Activated CD8-positive, alpha-beta T cell treated with anti-CD3 and anti-CD28 coated beads, Interleukin-2, amount 10 ng/mL, durations not matched to agents 7 days and 5 days (primary cell): ENCODE measurements around the gene ZNF319. TPM values are rescaled to one million over a fixed set of nuclear protein-coding genes. Genes with fewer than 3 reads are reported as not detected.

Experiments
- ATAC-seq: fragments of 150-1000 bp; cut with Tn5 transposase; one replicate; pipeline ENCODE4 v1.10.0; 2021; ENCODE audit warnings: moderate library complexity
- CTCF ChIA-PET: fragments of 350-600 bp; sonication (Branson Sonifier 250); formaldehyde crosslinking; loops from one replicate; lab custom pipeline; 2021; ENCODE audit warnings: antibody characterized with exemption; lab: Charles Lee
- POLR2A ChIA-PET: fragments of 350-600 bp; sonication (Branson Sonifier 250); formaldehyde crosslinking; loops from one replicate; lab custom pipeline; 2021; ENCODE audit warnings: antibody characterized with exemption; lab: Charles Lee
- DNase-seq: peaks from one replicate; pipeline ENCODE4 v3.0.0-alpha.2; 2020
- H3K27ac Mint-ChIP-seq: one replicate; pipeline ENCODE4 v1.8.0; 2021; ENCODE audit warnings: mild to moderate bottlenecking, mixed read lengths
- H3K27me3 Mint-ChIP-seq: one replicate; pipeline ENCODE4 v1.8.0; 2021; ENCODE audit warnings: low read depth, mixed read lengths
- H3K36me3 Mint-ChIP-seq: one replicate; pipeline ENCODE4 v1.8.0; 2021; ENCODE audit warnings: low read depth, mixed read lengths
- H3K4me1 Mint-ChIP-seq: one replicate; pipeline ENCODE4 v1.8.0; 2021; ENCODE audit warnings: low read depth, mixed read lengths
- H3K4me3 Mint-ChIP-seq: one replicate; pipeline ENCODE4 v1.8.0; 2021; ENCODE audit warnings: mild to moderate bottlenecking, mixed read lengths
- H3K9me3 Mint-ChIP-seq: one replicate; pipeline ENCODE4 v1.8.0; 2022; ENCODE audit warnings: mixed read lengths; ENCODE audit not compliant: insufficient read depth
- total RNA-seq, 2 experiments: library from RNA; stranded (reverse); gene quantifications; one replicate each; pipeline ENCODE4 v1.2.3, GENCODE V29; 2021

Gene ZNF319
- total RNA-seq, 2 experiments from 2014 or later = 16.6 to 17.0 TPM

DNA sequence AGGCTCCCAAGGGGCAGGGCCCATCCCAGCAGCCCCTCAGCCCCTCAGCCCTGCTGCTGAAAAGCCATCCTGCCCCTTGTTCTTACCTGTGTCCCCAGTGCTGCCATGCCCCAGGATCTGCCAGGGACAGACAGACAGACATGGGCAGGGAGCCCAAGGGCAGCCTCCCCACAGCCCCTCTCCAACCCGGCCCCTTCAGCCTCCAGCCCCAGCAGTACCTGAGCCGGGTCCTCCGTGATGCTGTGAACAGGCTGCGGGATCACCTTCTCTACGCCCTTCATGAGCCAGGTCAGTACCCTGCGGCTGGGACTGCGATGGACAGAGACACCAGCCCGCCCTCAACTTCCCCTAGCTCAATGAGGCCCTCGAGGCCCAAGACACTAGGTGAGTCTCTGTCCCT lies 37.7 kb downstream of the ZNF319 start:
- no peaks in the 10 kb centered on the region for H3K9me3 Mint-ChIP-seq
- POLR2A ChIA-PET = no interaction called here
- H3K4me1 Mint-ChIP-seq = no peaks in the 10 kb centered on the region
- no peak overlapping the region for H3K4me3 Mint-ChIP-seq
- ATAC-seq (no peak), DNase-seq (no peak)
- no peak overlapping the region for H3K27ac Mint-ChIP-seq
- no peaks in the 10 kb centered on the region for H3K36me3 Mint-ChIP-seq
- CTCF ChIA-PET = no interaction called here
- H3K27me3 Mint-ChIP-seq = no peaks in the 10 kb centered on the region

DNA sequence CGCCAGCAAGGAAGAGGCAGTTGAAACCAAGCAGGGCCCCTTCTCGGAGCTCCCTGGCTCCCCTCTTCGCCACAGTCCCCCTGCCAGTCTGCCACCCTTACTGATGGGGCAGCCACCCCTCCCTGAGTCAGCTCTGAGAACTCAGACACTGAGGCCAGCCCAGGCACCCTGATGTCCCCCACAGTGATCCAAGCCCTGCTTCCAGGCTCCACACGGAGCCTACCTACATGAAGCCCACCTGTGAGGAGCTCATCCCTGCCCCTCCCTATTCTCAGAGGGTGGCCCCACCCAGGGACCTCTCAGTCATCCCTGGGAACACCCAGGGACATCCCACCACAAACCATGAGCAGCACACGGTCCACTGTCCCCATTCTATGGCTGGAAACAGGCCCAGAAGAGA lies 38.4 kb downstream of the ZNF319 start:
- H3K4me3 Mint-ChIP-seq = no peak overlapping the region
- no peaks in the 10 kb centered on the region for H3K36me3 Mint-ChIP-seq
- no peaks in the 10 kb centered on the region for H3K27me3 Mint-ChIP-seq
- H3K4me1 Mint-ChIP-seq = no peaks in the 10 kb centered on the region
- H3K27ac Mint-ChIP-seq = no peak overlapping the region
- H3K9me3 Mint-ChIP-seq = no peaks in the 10 kb centered on the region
- DNase-seq (no peak), ATAC-seq (no peak)
- POLR2A ChIA-PET = no interaction called here
- CTCF ChIA-PET = no interaction called here

DNA sequence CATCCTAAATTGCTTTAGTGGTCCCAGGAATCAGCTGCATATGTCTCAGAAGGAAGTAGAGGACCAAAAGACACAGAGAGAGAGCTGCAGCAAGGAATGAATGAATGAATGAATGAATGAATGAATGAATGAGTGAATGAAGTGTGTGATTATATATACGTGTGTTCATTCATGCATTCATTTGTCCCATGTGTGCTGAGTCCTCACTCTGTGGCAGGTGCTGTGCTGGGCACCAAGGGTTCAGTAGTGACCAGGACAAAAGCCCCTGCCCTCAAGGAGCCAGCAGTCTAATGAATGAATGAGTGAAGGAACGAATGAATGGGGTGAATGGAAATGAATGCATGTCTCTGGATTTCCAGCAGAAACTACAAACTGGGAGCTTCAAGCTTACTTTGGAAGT lies 38.9 kb downstream of the ZNF319 start:
- no peak for DNase-seq
- ChIA-PET POLR2A (no interaction called here), CTCF (no interaction called here)
- Mint-ChIP-seq H3K4me1 (no peaks in the 10 kb centered on the region), H3K36me3 (no peaks in the 10 kb centered on the region), H3K9me3 (no peaks in the 10 kb centered on the region), H3K27ac (no peak overlapping the region), H3K27me3 (no peaks in the 10 kb centered on the region), H3K4me3 (no peak overlapping the region)
- ATAC-seq = no peak

DNA sequence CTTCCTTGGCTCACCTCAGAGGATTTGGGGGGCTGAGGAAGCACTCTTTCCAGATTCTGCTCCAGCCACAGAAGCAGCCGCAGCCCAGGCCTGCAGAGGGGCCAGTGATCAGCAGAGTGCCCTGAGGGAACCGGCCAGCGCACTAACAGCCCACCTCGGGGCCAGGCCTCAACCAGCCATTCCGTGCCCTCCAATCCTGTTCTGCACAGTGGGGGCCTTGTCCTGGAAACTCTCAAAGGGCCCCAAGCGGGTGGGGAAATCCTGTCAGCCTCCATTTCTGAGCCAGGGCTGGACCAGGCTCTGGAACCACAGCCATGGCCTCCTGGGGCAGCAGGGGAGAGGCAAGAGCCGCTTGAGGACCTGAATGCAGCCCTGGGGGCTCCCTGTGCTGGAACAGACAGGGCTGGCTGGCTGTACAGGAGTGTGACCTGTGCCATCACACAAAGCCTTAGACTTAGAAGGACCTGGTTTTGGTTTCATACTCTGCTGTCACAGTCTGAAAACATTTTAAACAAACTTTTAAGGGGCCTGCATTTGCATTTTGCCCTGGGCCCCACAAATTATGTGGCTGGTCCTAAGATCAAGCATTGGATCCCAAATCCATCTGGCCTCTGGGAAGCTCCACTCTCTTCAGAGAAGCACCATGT lies 39.5 kb downstream of the ZNF319 start:
- no peak overlapping the region for H3K27ac Mint-ChIP-seq
- CTCF ChIA-PET = no interaction called here
- DNase-seq = no peak

DNA sequence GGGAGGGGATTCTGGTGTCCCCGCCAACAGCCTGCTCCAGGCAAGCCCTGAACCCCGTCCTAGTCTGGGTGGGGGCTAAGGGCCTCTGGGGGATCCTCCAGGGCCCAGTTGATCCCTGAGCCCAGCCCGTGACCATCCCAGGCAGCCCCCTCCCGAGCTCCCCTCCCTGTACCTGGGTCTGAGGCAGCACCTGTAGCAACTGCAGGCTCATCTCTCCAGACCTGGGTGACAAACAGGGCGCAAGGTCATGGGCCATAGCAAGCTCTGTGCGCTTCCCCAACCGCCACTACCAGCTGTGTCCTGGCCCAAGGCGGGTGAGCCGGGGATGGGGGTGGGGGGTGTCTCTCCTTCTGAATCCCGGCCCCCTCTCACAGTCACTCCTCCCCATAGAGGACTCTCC lies 40.2 kb downstream of the ZNF319 start:
- Mint-ChIP-seq H3K27me3 (no peaks in the 10 kb centered on the region), H3K27ac (no peak overlapping the region), H3K9me3 (no peaks in the 10 kb centered on the region), H3K36me3 (no peaks in the 10 kb centered on the region), H3K4me3 (no peak overlapping the region), H3K4me1 (no peaks in the 10 kb centered on the region)
- ATAC-seq (no peak), DNase-seq (no peak)
- CTCF ChIA-PET = no interaction called here
- POLR2A ChIA-PET = no interaction called here

More for the DNA sequence above, 39.5 kb downstream of the ZNF319 start:
- Mint-ChIP-seq H3K9me3 (no peaks in the 10 kb centered on the region), H3K27me3 (no peaks in the 10 kb centered on the region), H3K4me3 (no peak overlapping the region), H3K4me1 (no peaks in the 10 kb centered on the region), H3K36me3 (no peaks in the 10 kb centered on the region)
- ATAC-seq = no peak
- POLR2A ChIA-PET = no interaction called here

DNA sequence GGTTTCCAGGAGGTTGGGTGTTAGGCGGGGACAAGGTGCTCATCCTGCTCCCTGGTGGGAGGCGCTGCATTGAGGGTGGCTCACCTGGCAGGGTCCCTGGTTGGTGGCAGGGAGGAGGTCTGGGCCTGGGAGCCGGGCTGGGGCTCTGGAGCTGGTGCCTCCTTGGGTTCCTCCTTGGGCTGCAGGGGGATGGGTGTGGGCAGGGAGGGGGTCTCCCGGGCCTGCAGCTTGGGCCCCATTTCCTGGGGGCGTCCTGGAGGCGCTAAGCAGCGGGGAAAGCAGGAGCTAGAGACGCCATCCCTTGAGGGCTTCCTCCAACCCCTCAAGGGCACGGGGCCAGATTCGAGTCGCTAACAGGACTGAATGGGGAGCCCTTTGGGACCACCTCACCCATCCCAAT lies 40.7 kb downstream of the ZNF319 start:
- no peak for ATAC-seq
- CTCF ChIA-PET = no interaction called here

DNA sequence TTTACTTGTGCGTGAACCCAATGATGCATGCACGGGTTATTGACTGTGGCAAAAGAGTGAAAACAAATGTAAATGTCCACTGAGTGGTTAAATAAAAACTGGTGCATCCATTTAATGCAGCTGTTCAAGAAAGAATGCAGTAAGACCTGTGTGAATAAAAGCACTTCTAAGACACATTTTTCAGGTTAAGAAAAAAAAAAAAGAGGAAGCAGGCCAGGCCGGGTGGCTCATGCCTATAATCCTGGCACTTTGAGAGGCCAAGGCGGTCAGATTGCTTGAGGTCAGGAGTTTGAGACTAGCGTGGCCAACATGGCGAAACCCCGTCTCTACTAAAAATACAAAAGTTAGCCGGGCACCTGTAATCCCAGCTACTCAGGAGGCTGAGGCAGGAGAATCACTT lies 41.4 kb downstream of the ZNF319 start:
- POLR2A ChIA-PET = no interaction called here
- H3K4me1 Mint-ChIP-seq = no peaks in the 10 kb centered on the region
- no peak overlapping the region for H3K27ac Mint-ChIP-seq
- no peaks in the 10 kb centered on the region for H3K36me3 Mint-ChIP-seq
- DNase-seq (no peak), ATAC-seq (no peak)
- no peak overlapping the region for H3K4me3 Mint-ChIP-seq
- no peaks in the 10 kb centered on the region for H3K27me3 Mint-ChIP-seq
- H3K9me3 Mint-ChIP-seq = no peaks in the 10 kb centered on the region
- CTCF ChIA-PET = no interaction called here

More for the DNA sequence above, 40.7 kb downstream of the ZNF319 start:
- no peak for DNase-seq
- Mint-ChIP-seq H3K36me3 (no peaks in the 10 kb centered on the region), H3K27ac (no peak overlapping the region), H3K4me1 (no peaks in the 10 kb centered on the region), H3K27me3 (no peaks in the 10 kb centered on the region), H3K9me3 (no peaks in the 10 kb centered on the region), H3K4me3 (no peak overlapping the region)
- POLR2A ChIA-PET = no interaction called here

DNA sequence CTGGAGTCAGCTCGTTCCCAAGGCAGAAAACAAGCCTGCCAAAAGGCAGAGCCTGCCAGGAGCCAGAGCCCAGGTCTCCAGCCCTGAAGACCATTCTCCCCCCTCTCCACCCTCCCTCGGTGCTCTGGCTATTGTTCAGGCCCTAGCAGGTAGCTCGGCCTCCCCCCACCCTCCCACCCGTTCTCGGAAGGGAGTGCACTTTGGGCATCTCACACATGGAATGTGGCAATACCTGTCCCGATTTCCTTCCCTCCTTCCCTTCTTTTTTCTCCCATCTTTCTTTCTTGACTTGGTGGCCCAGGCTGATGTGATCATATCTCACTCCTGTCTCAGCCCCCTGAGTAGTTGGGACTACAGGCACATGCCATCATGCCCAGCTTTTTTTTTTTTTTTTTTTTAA lies 41.9 kb downstream of the ZNF319 start:
- no peaks in the 10 kb centered on the region for H3K9me3 Mint-ChIP-seq
- ATAC-seq = no peak
- no peaks in the 10 kb centered on the region for H3K27me3 Mint-ChIP-seq
- H3K4me3 Mint-ChIP-seq = no peak overlapping the region
- POLR2A ChIA-PET = no interaction called here
- no peaks in the 10 kb centered on the region for H3K36me3 Mint-ChIP-seq
- no peak overlapping the region for H3K27ac Mint-ChIP-seq
- DNase-seq = no peak
- CTCF ChIA-PET = no interaction called here
- H3K4me1 Mint-ChIP-seq = no peaks in the 10 kb centered on the region

DNA sequence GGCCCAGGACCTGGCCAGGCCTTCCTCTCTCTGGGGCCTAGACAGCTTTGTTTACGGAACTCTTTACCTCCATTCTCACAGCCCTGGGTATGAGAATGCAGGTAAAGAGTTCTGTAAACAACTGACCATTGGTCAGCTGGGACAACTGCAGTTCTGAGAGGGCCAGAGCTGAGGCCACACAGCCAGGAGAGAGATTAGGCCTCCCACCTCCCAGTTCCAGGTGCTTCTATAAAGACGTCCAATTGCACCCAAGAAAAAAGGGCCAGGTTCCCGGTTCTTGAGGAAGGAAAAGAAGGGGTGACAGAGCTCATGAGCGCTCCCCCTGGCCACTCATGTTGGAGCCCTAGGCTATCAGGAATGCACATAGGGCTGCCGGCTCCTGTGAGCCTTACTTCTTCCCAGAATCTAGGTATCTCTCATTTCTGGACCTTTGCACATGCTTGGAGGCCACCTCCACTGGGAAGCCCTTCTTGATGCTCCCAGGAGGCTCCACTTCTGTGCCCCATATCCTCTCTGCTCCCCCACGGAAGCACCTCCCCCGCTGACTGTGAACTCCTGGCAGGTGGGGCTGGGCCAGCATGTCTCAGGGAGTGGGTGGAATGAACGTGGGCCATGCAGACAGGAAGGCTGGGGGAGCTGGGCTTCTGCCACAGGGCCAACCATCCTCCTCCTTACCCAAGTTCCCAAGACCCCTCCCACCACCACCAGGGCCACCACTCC lies 42.6 kb downstream of the ZNF319 start:
- Mint-ChIP-seq H3K4me3 (no peak overlapping the region), H3K4me1 (no peaks in the 10 kb centered on the region), H3K9me3 (no peaks in the 10 kb centered on the region), H3K27ac (no peak overlapping the region), H3K27me3 (no peaks in the 10 kb centered on the region), H3K36me3 (no peaks in the 10 kb centered on the region)
- ATAC-seq = no peak
- POLR2A ChIA-PET = no interaction called here
- CTCF ChIA-PET = no interaction called here
- no peak for DNase-seq

DNA sequence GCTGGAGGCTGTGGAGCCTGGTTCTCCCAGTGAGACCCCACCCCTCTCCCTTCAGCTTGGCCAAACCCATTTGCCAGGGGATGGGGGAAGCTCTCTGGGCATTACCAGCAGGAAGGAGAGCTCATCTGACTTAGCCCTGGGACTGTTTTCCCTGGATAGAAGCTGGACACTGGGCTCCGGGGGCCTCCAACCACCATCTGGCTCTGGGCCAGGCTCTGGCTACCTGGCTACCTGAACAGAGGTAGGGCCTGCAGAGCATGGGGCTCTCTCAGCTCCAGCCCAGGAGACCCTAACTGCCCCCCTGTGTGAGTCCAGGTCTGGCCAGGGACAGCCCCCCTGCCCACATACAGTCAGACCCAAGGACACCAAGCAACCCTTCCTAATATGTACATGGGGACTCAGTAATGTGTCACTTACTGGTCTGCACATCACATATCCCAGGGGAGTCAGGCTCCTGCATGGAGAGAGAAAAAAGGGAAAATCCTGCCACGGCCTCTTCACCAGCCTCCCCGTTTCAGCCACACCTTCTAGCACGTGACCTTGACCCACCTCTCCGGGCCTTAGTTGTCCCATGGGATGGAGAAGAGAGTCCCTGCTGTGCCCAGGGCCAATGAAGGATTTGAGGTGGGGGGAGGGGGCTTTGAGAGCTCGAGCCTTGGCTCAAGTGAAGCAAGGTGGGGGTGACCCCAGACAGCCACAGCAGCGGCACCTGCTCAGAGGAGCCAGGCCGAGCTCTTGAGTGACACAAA lies 43.4 kb downstream of the ZNF319 start:
- ATAC-seq = no peak
- no peaks in the 10 kb centered on the region for H3K4me1 Mint-ChIP-seq
- H3K27ac Mint-ChIP-seq = no peak overlapping the region
- no peak for DNase-seq
- H3K36me3 Mint-ChIP-seq = no peaks in the 10 kb centered on the region
- H3K9me3 Mint-ChIP-seq = no peaks in the 10 kb centered on the region
- ChIA-PET CTCF (interaction anchor here (0.9 to 1.3 kb wide), 2 partner anchors 9 to 19 kb away, joined by 3 read pairs; no protein-coding TSS in a partner anchor), POLR2A (no interaction called here)
- H3K27me3 Mint-ChIP-seq = no peaks in the 10 kb centered on the region
- no peak overlapping the region for H3K4me3 Mint-ChIP-seq

DNA sequence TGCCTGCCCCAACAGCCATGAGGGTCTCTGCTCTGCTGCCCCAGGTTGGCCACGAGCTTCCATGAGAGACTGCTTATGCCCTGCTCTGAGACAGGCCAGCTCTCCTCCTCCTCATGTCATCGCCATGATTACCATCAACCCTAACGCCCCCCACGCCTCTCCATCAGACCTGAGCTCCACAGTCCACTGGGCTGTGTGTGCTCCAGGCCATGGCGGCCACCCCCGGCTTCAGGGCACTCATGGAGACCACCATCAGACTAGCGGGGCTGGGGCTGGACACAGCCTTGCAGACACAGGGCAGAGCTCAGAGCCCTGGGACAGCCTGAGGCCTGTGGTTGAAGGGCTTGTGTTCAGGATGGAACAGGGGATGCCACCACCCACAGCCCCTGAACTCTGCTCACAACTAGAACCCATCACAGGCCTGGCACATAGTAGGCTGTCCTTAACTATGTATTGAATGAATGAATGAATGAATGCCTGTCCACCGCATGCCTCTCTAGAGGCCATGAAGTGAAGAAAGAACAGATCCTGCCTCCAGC lies 44.1 kb downstream of the ZNF319 start:
- Mint-ChIP-seq H3K4me3 (no peak overlapping the region), H3K36me3 (no peaks in the 10 kb centered on the region), H3K9me3 (no peaks in the 10 kb centered on the region), H3K27me3 (no peaks in the 10 kb centered on the region), H3K4me1 (no peaks in the 10 kb centered on the region), H3K27ac (no peak overlapping the region)
- CTCF ChIA-PET = interaction anchor here (0.9 to 1.3 kb wide), 2 partner anchors 10 to 18 kb away, joined by 3 read pairs; no protein-coding TSS in a partner anchor
- POLR2A ChIA-PET = no interaction called here
- DNase-seq (no peak), ATAC-seq (no peak)
